Liver (tissue), 9 donors: ENCODE measurements around the gene CUL5. TPM values are rescaled to one million over a fixed set of nuclear protein-coding genes. Genes with fewer than 3 reads are reported as not detected.
A peak's percentile ranks its signal among the peaks of the same experiment; 100 is the strongest.

Experiments
- DNase-seq: peaks from one replicate; pipeline ENCODE4 v3.0.0-alpha.2; 2017; ENCODE audit warnings: low spot score
- H3K27ac ChIP-seq, 2 donors: one replicate each; pipeline ENCODE4 v1.7.0; 2013; ENCODE audit warnings: inconsistent platforms in 2 of 2, low read length in 2 of 2, control low read depth in 1 of 2, low read depth in 1 of 2, mild to moderate bottlenecking in 1 of 2
- H3K27me3 ChIP-seq, 4 donors: one replicate each; pipeline versions ENCODE4 v1.6.1 to v1.7.0; 2013; ENCODE audit warnings: low read length in 3 of 4, inconsistent platforms in 1 of 4, mild to moderate bottlenecking in 1 of 4, moderate library complexity in 1 of 4; ENCODE audit not compliant: control insufficient read depth in 4 of 4, insufficient read depth in 4 of 4
- H3K36me3 ChIP-seq, 4 donors: one replicate each; pipeline versions ENCODE4 v1.6.1 to v1.7.0; 2013; ENCODE audit warnings: low read length in 3 of 4, mild to moderate bottlenecking in 3 of 4, low read depth in 1 of 4, moderate library complexity in 1 of 4; ENCODE audit not compliant: control insufficient read depth in 4 of 4, insufficient read depth in 3 of 4
- H3K4me1 ChIP-seq, 4 donors: one replicate each; pipeline versions ENCODE4 v1.6.1 to v1.7.0; 2013; ENCODE audit warnings: low read length in 3 of 4, mild to moderate bottlenecking in 3 of 4, moderate library complexity in 1 of 4; ENCODE audit not compliant: control insufficient read depth in 4 of 4, insufficient read depth in 4 of 4
- H3K4me3 ChIP-seq, 3 donors: one replicate each; pipeline versions ENCODE4 v1.6.1 to v1.7.0; 2013; ENCODE audit warnings: low read length in 3 of 3, control low read depth in 1 of 3, low read depth in 1 of 3, mild to moderate bottlenecking in 1 of 3
- H3K9ac ChIP-seq, 2 donors: one replicate each; pipeline ENCODE4 v1.7.0; 2013; ENCODE audit warnings: low read length in 2 of 2, mild to moderate bottlenecking in 2 of 2, moderate library complexity in 2 of 2, control low read depth in 1 of 2, low read depth in 1 of 2
- H3K9me3 ChIP-seq, 4 donors: one replicate each; pipeline versions ENCODE4 v1.6.1 to v1.7.0; 2013; ENCODE audit warnings: low read length in 3 of 4; ENCODE audit not compliant: control insufficient read depth in 4 of 4
- CTCF ChIP-seq: fragments of 150-350 bp; IDR thresholded peaks from 2 replicates; pipeline ENCODE4 v1.5.1; 2017; ENCODE audit warnings: improper control_type of control experiment, low read depth, low read length; ENCODE audit not compliant: missing input control
- EGR1 ChIP-seq, 2 donors: IDR thresholded peaks; 2 replicates each; pipeline ENCODE4 v1.6.1; 2016 to 2018; ENCODE audit warnings: antibody characterized with exemption in 2 of 2, low read depth in 2 of 2
- FOXA1 ChIP-seq: IDR thresholded peaks from 2 replicates; pipeline ENCODE4 v1.6.1; 2016; ENCODE audit warnings: antibody characterized with exemption
- GABPA ChIP-seq, 2 donors: IDR thresholded peaks in 1 of 2; conservative IDR thresholded peaks in 1 of 2; 2 replicates each; pipeline ENCODE4 v1.6.1; 2016; ENCODE audit warnings: antibody characterized with exemption in 2 of 2, mild to moderate bottlenecking in 1 of 2, moderate library complexity in 1 of 2
- HNF4A ChIP-seq, 2 donors: conservative IDR thresholded peaks; 2 replicates each; pipeline ENCODE4 v1.6.1; 2016; ENCODE audit warnings: antibody characterized with exemption in 2 of 2, mild to moderate bottlenecking in 2 of 2
- HNF4G ChIP-seq: IDR thresholded peaks from 2 replicates; pipeline ENCODE4 v1.6.1; 2016; ENCODE audit warnings: antibody characterized with exemption
- JUND ChIP-seq, 2 donors: IDR thresholded peaks; 2 replicates each; pipeline ENCODE4 v1.6.1; 2016; ENCODE audit warnings: antibody characterized with exemption in 2 of 2
- MAX ChIP-seq: IDR thresholded peaks from 2 replicates; pipeline ENCODE4 v1.6.1; 2016; ENCODE audit warnings: antibody characterized with exemption
- NR2F2 ChIP-seq: IDR thresholded peaks from 2 replicates; pipeline ENCODE4 v1.6.1; 2016; ENCODE audit warnings: antibody characterized with exemption
- RAD21 ChIP-seq, 2 donors: IDR thresholded peaks; 2 replicates each; pipeline ENCODE4 v1.6.1; 2016; ENCODE audit warnings: antibody characterized with exemption in 2 of 2, mild to moderate bottlenecking in 2 of 2
- REST ChIP-seq: IDR thresholded peaks from 2 replicates; pipeline ENCODE4 v1.6.1; 2016; ENCODE audit warnings: antibody characterized with exemption, mild to moderate bottlenecking
- RXRA ChIP-seq, 2 donors: IDR thresholded peaks; 2 replicates each; pipeline ENCODE4 v1.6.1; 2017 to 2018; ENCODE audit warnings: antibody characterized with exemption in 2 of 2, mild to moderate bottlenecking in 1 of 2
- SP1 ChIP-seq: IDR thresholded peaks from 2 replicates; pipeline ENCODE4 v1.6.1; 2018; ENCODE audit warnings: antibody characterized with exemption, mild to moderate bottlenecking
- YY1 ChIP-seq: IDR thresholded peaks from 2 replicates; pipeline ENCODE4 v1.6.1; 2016; ENCODE audit warnings: antibody characterized with exemption, mild to moderate bottlenecking
- ZBTB33 ChIP-seq: IDR thresholded peaks from 2 replicates; pipeline ENCODE4 v1.6.1; 2016; ENCODE audit warnings: antibody characterized with exemption
- WGBS: extraction: QIAGEN DNeasy Blood & Tissue Kit; methylation state at CpG from one replicate; pipeline ENCODE4 v1.1.7; 2013; 5-methylcytosine and 5-hydroxymethylcytosine counted together
- polyA plus RNA-seq, 2 donors: library from polyadenylated mRNA; stranded (reverse) in 1 of 2; unstranded in 1 of 2; fragments of 200-250 nt in 1 of 2; fragments of >200 nt in 1 of 2; fragmentation: Nextera tagmentation in 1 of 2; extraction: Ambion mirVana in 1 of 2; gene quantifications; one replicate each; pipeline versions ENCODE4 v1.2.1 to v1.2.3, GENCODE V29; 2013 to 2015
- total RNA-seq, 2 donors: library from RNA; depleted of rRNA; stranded (reverse); fragments of >200 nt; gene quantifications; one replicate each; pipeline ENCODE4 v1.2.3, GENCODE V29; 2014
- donor health status: healthy.
- donor health status: healthy.
- donor health status: healthy.
- donor health status: healthy.
- donor health status: healthy.

CUL5 gene
- total and polyA plus RNA-seq, 4 donors = 5.6 to 21.1 (median 12.9) TPM

GRCh38 chr11:107999759-108000455 is 8.8 kb upstream of the CUL5 start:
- H3K4me1 ChIP-seq = no peaks in the 10 kb centered on the region
- no peaks in the 10 kb centered on the region for H3K9me3 ChIP-seq
- DNase-seq = no peak
- no peaks in the 10 kb centered on the region for H3K36me3 ChIP-seq
- H3K27me3 ChIP-seq = no peaks in the 10 kb centered on the region
- 30% methylated on average over 6 of the region's 6 CpGs for WGBS
- no peak overlapping the region for H3K4me3 ChIP-seq
- H3K9ac ChIP-seq = no peak overlapping the region
- H3K27ac ChIP-seq = no peak overlapping the region
- TF ChIP-seq CTCF = peak; percentile 56
- TF ChIP-seq RAD21 (IDR thresholded peaks at IDR 0.05) = peak; percentile 66 to 75
- no peak for TF ChIP-seq GABPA (IDR thresholded peaks at IDR 0.05 in 1 of 2, conservative IDR thresholded peaks at IDR 0.05 in 1 of 2)

GRCh38 chr11:108002476-108002875 is 6.2 kb upstream of the CUL5 start:
- WGBS = 92% methylated on average over 3 of the region's 3 CpGs
- Histone ChIP-seq H3K4me3 (no peak overlapping the region), H3K27ac (no peak overlapping the region), H3K36me3 (no peaks in the 10 kb centered on the region), H3K9ac (no peak overlapping the region), H3K4me1 (no peaks in the 10 kb centered on the region), H3K27me3 (no peaks in the 10 kb centered on the region), H3K9me3 (no peaks in the 10 kb centered on the region)
- no peak for DNase-seq
- TF ChIP-seq RXRA (IDR thresholded peaks at IDR 0.05) = no peak
- no peak for TF ChIP-seq SP1
- no peak for TF ChIP-seq REST
- TF ChIP-seq MAX = no peak

GRCh38 chr11:108003623-108004022 is 5.1 kb upstream of the CUL5 start:
- no peaks in the 10 kb centered on the region for H3K27me3 ChIP-seq
- no peak for DNase-seq
- no peak overlapping the region for H3K9ac ChIP-seq
- H3K36me3 ChIP-seq = no peaks in the 10 kb centered on the region
- TF ChIP-seq FOXA1 (no peak), MAX (no peak), RXRA (IDR thresholded peaks at IDR 0.05) (no peak), GABPA (IDR thresholded peaks at IDR 0.05 in 1 of 2, conservative IDR thresholded peaks at IDR 0.05 in 1 of 2) (no peak), YY1 (no peak), EGR1 (IDR thresholded peaks at IDR 0.05; ENCODE audit: low read depth in 2 of 2) (no peak), CTCF (no peak), NR2F2 (no peak), JUND (IDR thresholded peaks at IDR 0.05) (no peak), ZBTB33 (no peak), HNF4G (no peak), HNF4A (conservative IDR thresholded peaks at IDR 0.05) (no peak), SP1 (no peak), RAD21 (IDR thresholded peaks at IDR 0.05) (no peak)
- no peaks in the 10 kb centered on the region for H3K9me3 ChIP-seq
- H3K4me3 ChIP-seq = no peak overlapping the region
- H3K27ac ChIP-seq = no peak overlapping the region
- WGBS = 90% methylated on average over 5 of the region's 5 CpGs
- peaks cover 0 to 5% (median 2%) of the 10 kb centered on the region in 4 donors for H3K4me1 ChIP-seq
